Stimulated activated CD4-positive, alpha-beta T cell treated with anti-CD3 and anti-CD28 coated beads, Interleukin-4, amount 100 ng/mL, for 24 hours (primary cell): ENCODE results near the gene CDIP1.
A peak's percentile ranks its signal among the peaks of the same experiment; 100 is the strongest.

ENCODE experiments used
- DNase-seq: peaks from one replicate; pipeline ENCODE4 v3.0.0-alpha.2; 2020

Gene CDIP1

GRCh38 chr16:4513086-4513860 lies 25.3 kb downstream of the CDIP1 start:
- DNase-seq = no peak

GRCh38 chr16:4512473-4512872 lies 26.1 kb downstream of the CDIP1 start:
- no peak for DNase-seq

- no peak for DNase-seq
Measured at GRCh38 chr16:4511441-4512082, 27.0 kb downstream of the CDIP1 start.

- DNase-seq = no peak
Measured at GRCh38 chr16:4510747-4511426, 27.7 kb downstream of the CDIP1 start.

GRCh38 chr16:4510131-4510530 lies 28.4 kb downstream of the CDIP1 start:
- DNase-seq = no peak

DNA sequence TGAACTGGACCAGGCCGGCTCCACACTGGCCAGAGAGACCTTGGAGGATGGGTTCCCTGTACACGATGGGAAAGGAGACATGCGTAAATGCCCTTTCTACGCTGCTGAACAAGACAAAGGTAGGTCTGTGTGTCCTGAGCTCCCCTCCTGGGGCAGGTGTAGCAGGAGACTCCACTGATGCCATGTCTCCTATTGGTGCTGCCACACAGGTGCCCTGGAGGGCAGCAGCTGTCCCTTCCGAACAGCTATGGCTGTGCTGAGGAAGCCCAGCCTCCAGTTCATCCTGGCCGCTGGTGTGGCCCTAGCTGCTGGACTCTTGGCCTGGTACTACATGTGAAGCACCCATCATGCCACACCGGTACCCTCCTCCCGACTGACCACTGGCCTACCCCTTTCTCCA lies 29.2 kb downstream of the CDIP1 start:
- no peak for DNase-seq

GRCh38 chr16:4508806-4509205 lies 29.8 kb downstream of the CDIP1 start:
- no peak for DNase-seq

GRCh38 chr16:4507588-4508345 lies 30.8 kb downstream of the CDIP1 start:
- no peak for DNase-seq

DNA sequence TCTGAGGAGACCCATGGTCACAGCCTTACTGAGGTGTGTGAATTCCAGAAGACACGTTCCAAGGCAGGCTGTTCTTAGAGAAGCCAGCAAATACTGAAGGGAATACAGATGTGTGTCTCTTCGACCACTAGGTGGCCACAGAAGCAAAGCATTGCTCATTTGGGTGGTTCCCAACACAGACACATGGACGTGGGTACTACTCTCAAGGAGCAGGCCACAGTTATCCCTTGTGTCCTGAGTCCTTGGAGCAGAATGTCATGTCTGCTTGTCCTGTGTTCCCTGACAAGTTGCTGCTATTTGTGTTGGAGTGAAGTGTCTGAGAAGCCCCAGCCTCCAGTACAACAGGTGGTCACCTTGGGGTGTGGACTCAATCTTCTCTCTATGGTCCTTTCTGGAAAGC lies 32.1 kb downstream of the CDIP1 start:
- peak; percentile 68 for DNase-seq

DNA sequence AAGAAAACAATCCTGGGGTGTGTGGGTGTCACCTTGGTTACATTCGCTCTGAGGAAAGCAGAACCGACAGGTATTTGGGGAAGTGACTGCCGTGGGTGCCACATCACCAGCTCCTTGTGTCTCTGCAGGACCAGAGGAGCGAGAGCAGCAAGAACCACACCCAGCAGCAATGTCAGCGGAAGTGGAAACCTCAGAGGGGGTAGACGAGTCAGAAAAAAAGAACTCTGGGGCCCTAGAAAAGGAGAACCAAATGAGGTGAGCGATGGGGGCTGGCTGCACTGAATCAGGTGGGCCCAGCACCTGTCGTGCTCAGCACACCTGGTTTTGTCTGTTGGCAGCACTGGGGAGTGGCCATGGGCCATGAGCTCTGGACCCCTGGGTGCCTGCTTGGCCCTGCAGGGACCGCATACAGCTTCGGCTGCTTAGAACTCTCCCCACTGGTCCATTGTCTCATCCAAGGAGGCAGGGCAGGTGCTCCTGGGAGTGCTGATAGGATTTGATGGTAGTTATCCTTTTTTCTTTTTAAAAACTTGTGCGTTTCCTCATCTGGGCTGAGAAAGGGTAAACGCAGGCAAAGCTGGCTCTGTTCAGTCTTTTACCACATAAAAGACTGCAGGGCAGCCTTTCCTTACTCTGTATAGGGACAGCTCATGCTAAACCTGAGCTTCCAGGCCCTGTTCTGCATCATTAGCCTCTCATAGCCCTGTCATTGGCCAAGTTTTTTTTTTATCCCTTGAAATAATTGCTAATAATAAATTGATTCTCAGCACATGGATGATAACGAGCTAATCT lies 33.0 kb downstream of the CDIP1 start:
- peak; percentile 67 for DNase-seq

GRCh38 chr16:4501071-4501478 lies 37.5 kb downstream of the CDIP1 start:
- no peak for DNase-seq

- peak; percentile 27 for DNase-seq
Measured at GRCh38 chr16:4500272-4500671, 38.3 kb downstream of the CDIP1 start.

DNA sequence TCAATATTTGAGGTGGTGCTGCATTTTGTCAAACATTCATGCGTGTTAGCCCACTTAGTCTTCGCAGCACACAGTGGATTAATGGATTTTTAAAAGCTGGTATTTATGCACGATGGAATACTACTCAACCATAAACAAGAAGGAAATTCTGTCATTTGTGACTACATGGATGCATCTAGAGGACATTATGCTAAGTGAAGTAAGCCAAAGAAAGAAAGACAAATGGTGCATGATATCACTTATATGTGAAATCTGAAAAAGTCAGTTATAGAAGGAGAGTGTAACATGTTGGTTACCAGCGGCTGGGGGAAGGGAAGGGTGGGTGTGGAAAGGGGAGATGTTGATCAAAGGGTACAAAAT lies 39.4 kb downstream of the CDIP1 start:
- no peak for DNase-seq

DNA sequence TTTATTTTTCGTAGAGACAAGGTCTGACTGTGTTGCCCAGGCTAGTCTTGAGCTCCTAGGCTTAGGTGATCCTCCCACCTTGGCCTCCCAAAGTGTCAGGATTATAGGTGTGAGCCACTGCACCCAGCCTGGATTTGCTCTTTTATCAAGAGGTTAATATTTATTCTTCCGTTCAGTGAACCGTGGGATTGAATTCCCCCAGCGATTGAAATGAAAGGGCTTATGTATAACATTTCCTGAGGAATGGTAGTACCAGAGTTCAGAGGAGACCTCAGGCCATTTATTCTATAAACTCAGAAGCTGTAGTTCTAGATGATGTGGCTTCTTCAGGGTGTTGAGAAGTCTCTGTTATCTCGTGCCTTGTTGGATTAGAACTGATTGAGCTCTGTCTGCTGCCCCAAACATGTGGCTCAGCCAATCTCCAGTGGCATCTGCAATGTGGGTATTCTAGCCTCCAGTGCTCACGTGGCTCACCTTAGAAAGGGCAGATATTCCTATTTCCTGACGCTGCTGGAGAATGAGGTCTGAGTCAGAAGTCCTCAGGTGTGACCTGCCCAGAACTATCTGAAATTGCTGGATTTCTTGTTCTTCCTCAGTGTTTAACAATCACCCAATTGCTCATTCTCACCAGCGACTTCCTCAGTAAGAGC lies 39.9 kb downstream of the CDIP1 start:
- no peak for DNase-seq

DNA sequence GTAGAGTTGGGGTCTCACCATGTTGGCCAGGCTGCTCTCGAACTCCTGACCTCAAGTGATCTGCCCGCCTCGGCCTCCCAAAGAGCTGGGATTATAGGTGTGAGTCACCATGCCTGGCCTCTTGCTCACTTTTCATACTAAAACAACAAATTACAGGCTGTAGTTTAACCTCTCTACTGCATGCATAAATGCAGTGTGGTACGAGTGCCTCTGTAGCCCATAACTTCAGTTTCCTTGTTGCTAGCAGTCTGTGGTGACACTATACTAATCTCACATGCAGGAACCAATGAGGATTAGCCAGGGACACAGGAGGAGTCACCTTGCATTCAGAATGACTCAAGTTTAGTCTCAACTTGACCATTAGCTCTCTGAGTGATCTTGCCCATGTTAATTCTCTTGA lies 42.3 kb downstream of the CDIP1 start:
- DNase-seq = no peak

DNA sequence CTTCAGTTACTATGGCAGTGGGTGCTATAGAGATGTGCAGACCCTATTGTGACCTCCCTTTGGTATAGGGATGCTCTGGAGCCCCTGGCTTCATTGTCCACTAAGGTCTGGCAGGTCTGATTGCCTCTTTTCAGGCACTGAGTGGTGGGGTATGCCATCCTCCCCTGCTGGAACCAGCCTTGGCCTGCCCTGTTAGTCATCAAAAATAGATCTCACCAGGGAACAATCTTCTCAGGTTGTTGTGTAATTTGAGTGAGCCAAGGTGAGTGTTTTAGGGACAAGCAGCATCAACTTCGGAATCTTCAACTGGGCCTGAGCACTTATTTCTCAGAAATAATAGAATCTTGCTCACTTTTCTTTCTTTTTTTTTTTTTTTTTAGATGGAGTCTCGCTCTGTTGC lies 42.8 kb downstream of the CDIP1 start:
- DNase-seq = no peak

- DNase-seq = no peak
Measured at GRCh38 chr16:4494746-4495490, 43.7 kb downstream of the CDIP1 start.

DNA sequence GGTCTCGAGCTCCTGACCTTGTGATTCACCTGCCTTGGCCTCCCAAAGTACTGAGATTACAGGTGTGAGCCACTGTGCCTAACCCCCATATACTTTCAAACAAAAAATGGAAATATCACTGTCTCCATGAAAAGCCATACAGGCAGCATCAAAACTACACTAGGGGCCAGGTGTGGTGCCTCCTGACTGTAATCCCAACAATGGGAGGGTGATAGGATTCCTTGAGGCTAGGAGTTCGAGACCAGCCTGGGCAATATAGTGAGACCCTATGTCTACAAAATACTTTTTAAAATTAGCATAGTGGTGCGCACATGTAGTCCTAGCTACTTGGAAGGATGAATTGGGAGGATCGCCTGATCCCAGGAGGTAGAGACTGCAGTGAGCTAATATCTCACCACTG lies 46.7 kb downstream of the CDIP1 start:
- DNase-seq = no peak

DNA sequence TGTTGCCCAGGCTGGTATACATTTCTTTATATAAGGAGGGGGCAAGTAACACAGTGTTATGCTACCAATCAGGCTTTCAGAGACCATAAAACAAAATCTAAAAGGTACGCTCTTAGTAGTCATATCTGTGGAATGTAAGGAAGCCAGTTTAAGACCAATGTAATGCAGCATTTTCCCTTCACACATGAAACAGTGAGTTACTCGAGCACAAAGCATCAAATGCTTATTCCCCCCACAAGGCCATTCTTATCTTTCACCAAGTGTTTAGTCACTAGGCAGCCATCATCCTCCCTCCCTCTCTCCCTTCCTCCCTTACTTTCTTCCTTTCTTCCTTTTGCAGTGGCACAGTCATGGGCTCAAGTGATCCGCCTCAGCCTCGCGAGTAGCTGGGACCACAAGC lies 49.5 kb downstream of the CDIP1 start:
- no peak for DNase-seq

- no peak for DNase-seq
Measured at GRCh38 chr16:4488499-4488967, 50.0 kb downstream of the CDIP1 start.

DNA sequence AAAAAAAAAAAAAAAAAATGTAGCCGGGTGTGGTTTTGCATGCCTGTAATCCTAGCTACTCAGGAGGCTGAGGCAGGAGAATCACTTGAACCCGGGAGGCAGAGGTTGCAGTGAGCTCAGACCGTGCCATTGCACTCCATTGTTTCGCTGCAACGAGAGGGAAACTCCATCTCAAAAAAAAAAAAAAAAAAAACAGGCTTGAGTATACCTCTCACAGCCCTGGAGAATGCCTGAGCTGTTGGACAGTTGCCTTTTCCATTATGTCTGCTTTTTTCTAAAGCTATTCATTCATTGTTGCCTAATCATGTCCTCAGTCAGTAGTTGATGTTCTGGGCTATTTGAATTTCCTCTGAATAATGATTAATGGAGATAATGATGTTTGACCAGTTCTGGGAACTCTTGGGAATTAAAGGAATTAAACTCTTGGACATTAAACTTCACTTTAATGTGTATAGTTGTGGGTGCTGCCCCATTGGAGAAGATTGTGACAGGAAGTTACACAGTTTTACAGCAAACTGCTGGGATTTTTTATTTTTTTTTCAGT lies 50.5 kb downstream of the CDIP1 start:
- no peak for DNase-seq
